Activated CD4-positive, alpha-beta T cell treated with anti-CD3 and anti-CD28 coated beads, Interleukin-2, amount 10 ng/mL, durations not matched to agents 7 days and 5 days (primary cell): ENCODE measurements around the gene RNF217. TPM values are rescaled to one million over a fixed set of nuclear protein-coding genes. Genes with fewer than 3 reads are reported as not detected.

Experiments used
- CTCF ChIA-PET: fragments of 350-600 bp; sonication (Branson Sonifier 250); formaldehyde crosslinking; loops from one replicate; lab custom pipeline; 2021; ENCODE audit warnings: antibody characterized with exemption; lab: Charles Lee
- POLR2A ChIA-PET: fragments of 350-600 bp; sonication (Branson Sonifier 250); formaldehyde crosslinking; loops from one replicate; lab custom pipeline; 2021; ENCODE audit warnings: antibody characterized with exemption; lab: Charles Lee
- DNase-seq: peaks from one replicate; pipeline ENCODE4 v3.0.0-alpha.2; 2020
- H3K27ac Mint-ChIP-seq: one replicate; pipeline ENCODE4 v1.8.0; 2021; ENCODE audit warnings: mild to moderate bottlenecking, moderate library complexity, mixed read lengths
- H3K27me3 Mint-ChIP-seq: one replicate; pipeline ENCODE4 v1.8.0; 2021; ENCODE audit warnings: mixed read lengths
- H3K36me3 Mint-ChIP-seq: one replicate; pipeline ENCODE4 v1.8.0; 2021; ENCODE audit warnings: low read depth, mixed read lengths
- H3K4me1 Mint-ChIP-seq: one replicate; pipeline ENCODE4 v1.8.0; 2021; ENCODE audit warnings: mixed read lengths
- H3K4me3 Mint-ChIP-seq: one replicate; pipeline ENCODE4 v1.8.0; 2021; ENCODE audit warnings: mild to moderate bottlenecking, moderate library complexity, mixed read lengths
- H3K9me3 Mint-ChIP-seq: one replicate; pipeline ENCODE4 v1.8.0; 2021; ENCODE audit warnings: mixed read lengths
- total RNA-seq, 2 experiments: library from RNA; stranded (reverse); gene quantifications; one replicate each; pipeline ENCODE4 v1.2.3, GENCODE V29; 2021

Gene RNF217
- total RNA-seq, 2 experiments from 2014 or later, result 1.1 to 2.1 TPM

- no peaks in the 10 kb centered on the region for H3K27me3 Mint-ChIP-seq
- ChIA-PET CTCF (interaction anchor here (1.4 kb wide), 1 partner anchor 8 kb away, joined by 4 read pairs; no protein-coding TSS in a partner anchor), POLR2A (no interaction called here)
- no peak overlapping the region for H3K4me3 Mint-ChIP-seq
- peaks cover 37% of the 10 kb centered on the region for H3K9me3 Mint-ChIP-seq
- no peak overlapping the region for H3K27ac Mint-ChIP-seq
- DNase-seq, result no peak
- H3K4me1 Mint-ChIP-seq, result no peaks in the 10 kb centered on the region
- H3K36me3 Mint-ChIP-seq, result peaks cover 13% of the 10 kb centered on the region
Measured at GRCh38 chr6:125110056-125110455, 147.8 kb downstream of the RNF217 start.

DNA sequence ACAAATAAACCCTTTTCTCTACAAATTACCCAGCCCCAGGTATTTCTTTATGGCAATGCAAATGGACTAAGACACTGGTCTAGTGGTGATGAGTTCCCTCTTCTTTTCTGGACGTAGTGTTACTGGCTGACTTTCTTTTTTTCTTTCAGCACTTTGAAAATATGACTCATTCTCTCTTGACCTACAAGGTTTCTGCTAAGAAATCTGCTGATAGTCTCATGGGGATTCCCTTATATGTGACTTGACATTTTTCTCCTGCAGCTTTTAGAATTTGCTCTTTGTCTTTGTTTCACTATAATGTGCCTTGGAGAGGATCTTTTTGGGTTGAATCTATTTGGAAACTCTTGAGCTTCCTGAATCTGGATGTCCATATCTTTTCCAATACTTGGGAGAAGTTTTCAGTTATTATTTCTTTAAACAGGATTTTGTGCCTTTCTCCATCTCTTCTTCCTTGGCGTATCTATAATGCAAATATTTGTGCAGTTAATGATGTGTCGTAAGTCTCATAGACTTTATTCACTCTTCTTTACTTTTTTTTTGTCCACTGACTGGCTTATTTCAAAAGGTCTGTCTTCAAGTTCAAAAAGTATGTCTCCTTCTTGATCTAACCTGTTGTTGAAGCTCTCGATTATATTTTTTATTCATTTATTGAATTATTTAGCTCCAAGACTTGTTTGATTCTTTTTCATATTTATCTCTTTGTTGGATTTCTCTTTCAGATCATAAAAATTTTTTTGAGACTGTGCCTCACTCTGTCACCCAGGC lies 149.2 kb downstream of the RNF217 start:
- Mint-ChIP-seq H3K27ac (no peak overlapping the region), H3K4me1 (no peaks in the 10 kb centered on the region), H3K9me3 (peaks cover 37% of the 10 kb centered on the region), H3K27me3 (peaks cover 2% of the 10 kb centered on the region), H3K4me3 (no peak overlapping the region), H3K36me3 (peaks cover 13% of the 10 kb centered on the region)
- POLR2A ChIA-PET, result no interaction called here
- CTCF ChIA-PET, result interaction anchor here (0.6 kb wide), 1 partner anchor 31 kb away, joined by 5 read pairs; no protein-coding TSS in a partner anchor
- no peak for DNase-seq

DNA sequence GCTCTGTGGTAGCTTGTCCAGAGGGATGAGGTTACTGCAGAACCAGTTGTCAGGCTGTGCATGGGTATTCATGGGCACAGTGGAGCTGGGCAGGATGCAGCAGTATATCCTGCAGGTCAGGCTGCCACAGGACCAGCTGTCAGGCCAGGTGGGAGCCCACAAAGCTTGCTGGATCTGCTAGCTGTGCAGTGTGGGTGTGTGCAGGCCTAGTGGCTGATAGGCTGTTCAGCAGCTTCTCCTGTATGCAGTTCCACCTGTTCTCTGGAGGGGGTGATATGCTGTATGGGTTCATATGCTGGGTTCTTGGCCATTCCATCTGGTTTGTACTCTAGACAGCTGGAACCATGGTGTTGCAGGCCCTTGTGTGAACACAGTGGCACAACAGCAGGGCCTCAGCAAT lies 150.7 kb downstream of the RNF217 start:
- Mint-ChIP-seq H3K27ac (no peak overlapping the region), H3K4me3 (no peak overlapping the region), H3K9me3 (peaks cover 29% of the 10 kb centered on the region), H3K27me3 (peaks cover 2% of the 10 kb centered on the region), H3K36me3 (peaks cover 13% of the 10 kb centered on the region), H3K4me1 (no peaks in the 10 kb centered on the region)
- CTCF ChIA-PET, result interaction anchor here (1.4 to 1.6 kb wide), 2 partner anchors 9 to 16 kb away, joined by 3 to 6 read pairs; no protein-coding TSS in a partner anchor
- DNase-seq, result no peak
- POLR2A ChIA-PET, result no interaction called here

GRCh38 chr6:125114248-125114858 lies 152.1 kb downstream of the RNF217 start:
- H3K4me3 Mint-ChIP-seq, result no peak overlapping the region
- peak; percentile 63 for DNase-seq
- peaks cover 13% of the 10 kb centered on the region for H3K36me3 Mint-ChIP-seq
- no peak overlapping the region for H3K27ac Mint-ChIP-seq
- peaks cover 27% of the 10 kb centered on the region for H3K9me3 Mint-ChIP-seq
- peaks cover 2% of the 10 kb centered on the region for H3K27me3 Mint-ChIP-seq
- ChIA-PET POLR2A (no interaction called here), CTCF (interaction anchor here (0.6 to 1.6 kb wide), 4 partner anchors 8 to 187 kb away, joined by 3 to 6 read pairs (median 4); partner anchors contain the start of gene HDDC2)
- H3K4me1 Mint-ChIP-seq, result no peaks in the 10 kb centered on the region

DNA sequence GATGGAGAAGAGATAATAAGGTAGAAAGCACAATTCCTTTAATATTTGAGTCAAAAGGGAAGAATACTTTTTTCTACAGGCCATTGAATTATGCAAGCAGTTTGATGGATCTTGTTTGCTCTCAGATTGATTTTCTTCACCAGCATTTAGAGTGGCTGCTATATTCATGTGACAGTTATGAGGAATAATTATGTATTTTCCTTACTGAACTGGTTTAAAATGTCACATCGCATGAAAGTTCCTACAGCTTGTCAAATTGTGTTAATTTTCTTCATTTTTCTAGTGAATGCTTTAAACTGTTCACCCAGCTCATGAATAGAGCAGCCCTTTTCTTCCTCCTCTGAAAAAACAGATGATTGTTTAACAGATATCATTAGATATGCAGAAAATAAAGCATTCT lies 153.9 kb downstream of the RNF217 start:
- POLR2A ChIA-PET, result no interaction called here
- H3K27ac Mint-ChIP-seq, result no peak overlapping the region

GRCh38 chr6:125116710-125117109 lies 154.5 kb downstream of the RNF217 start:
- Mint-ChIP-seq H3K27me3 (peaks cover 2% of the 10 kb centered on the region), H3K9me3 (peaks cover 6% of the 10 kb centered on the region), H3K27ac (no peak overlapping the region), H3K4me3 (no peak overlapping the region), H3K36me3 (peaks cover 4% of the 10 kb centered on the region), H3K4me1 (no peaks in the 10 kb centered on the region)
- POLR2A ChIA-PET, result no interaction called here
- CTCF ChIA-PET, result no interaction called here
- DNase-seq, result no peak

More for the DNA sequence above, 153.9 kb downstream of the RNF217 start:
- no peaks in the 10 kb centered on the region for H3K4me1 Mint-ChIP-seq
- no peak for DNase-seq
- H3K36me3 Mint-ChIP-seq, result peaks cover 9% of the 10 kb centered on the region
- H3K4me3 Mint-ChIP-seq, result no peak overlapping the region
- peaks cover 2% of the 10 kb centered on the region for H3K27me3 Mint-ChIP-seq
- CTCF ChIA-PET, result no interaction called here
- peaks cover 10% of the 10 kb centered on the region for H3K9me3 Mint-ChIP-seq

DNA sequence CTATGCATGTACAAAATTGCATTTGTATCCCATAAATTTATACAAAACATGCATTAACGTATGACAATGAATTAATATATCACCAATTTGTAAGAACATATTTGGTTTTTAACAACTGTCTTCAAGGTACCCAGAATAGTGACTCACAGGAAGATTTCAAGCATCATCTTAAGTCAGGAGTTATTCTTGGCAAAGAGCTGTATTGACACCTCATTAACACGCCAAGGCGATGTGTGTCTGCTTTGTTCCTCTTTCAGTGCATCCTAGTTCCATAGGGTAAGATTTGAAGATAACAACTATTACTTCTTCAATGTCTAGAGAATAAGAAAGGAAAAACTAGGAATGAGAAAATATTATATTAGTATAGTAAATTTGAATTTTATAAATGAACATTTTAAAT lies 155.6 kb downstream of the RNF217 start:
- no peak overlapping the region for H3K4me3 Mint-ChIP-seq
- ChIA-PET CTCF (interaction anchor here (1.1 kb wide), 1 partner anchor 8 kb away, joined by 4 read pairs; no protein-coding TSS in a partner anchor), POLR2A (no interaction called here)
- no peak for DNase-seq
- H3K27ac Mint-ChIP-seq, result no peak overlapping the region
- no peaks in the 10 kb centered on the region for H3K9me3 Mint-ChIP-seq
- H3K27me3 Mint-ChIP-seq, result peaks cover 2% of the 10 kb centered on the region
- no peaks in the 10 kb centered on the region for H3K36me3 Mint-ChIP-seq
- no peaks in the 10 kb centered on the region for H3K4me1 Mint-ChIP-seq

DNA sequence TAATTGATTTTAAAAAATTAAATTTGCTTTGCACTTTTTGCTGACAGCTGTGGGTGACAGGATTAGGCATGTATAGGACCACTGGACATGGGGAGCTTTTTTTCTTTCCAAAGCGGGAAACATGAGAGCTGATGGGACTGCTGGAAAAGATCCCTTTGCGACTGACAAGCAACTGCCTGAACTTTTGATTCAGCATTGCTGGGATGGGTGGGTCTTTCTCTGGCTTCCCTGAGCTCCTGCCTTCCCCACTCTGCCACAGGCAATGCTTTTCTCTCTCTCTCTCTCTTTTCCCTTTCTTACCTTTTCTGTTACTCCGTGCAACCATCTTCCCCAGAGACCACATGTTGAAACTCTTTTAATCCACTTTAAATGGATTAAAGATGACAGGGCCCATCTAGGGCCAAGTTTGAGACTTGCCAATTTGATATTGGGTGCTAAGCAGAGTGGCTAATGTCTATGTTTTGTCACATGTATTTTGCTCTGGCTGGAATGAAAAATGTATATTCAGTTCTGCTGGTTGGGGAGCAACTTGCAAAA lies 157.9 kb downstream of the RNF217 start:
- CTCF ChIA-PET, result no interaction called here
- DNase-seq, result no peak
- Mint-ChIP-seq H3K27me3 (peaks cover 2% of the 10 kb centered on the region), H3K4me3 (no peak overlapping the region), H3K36me3 (no peaks in the 10 kb centered on the region), H3K4me1 (no peaks in the 10 kb centered on the region), H3K9me3 (no peaks in the 10 kb centered on the region), H3K27ac (no peak overlapping the region)
- POLR2A ChIA-PET, result no interaction called here

DNA sequence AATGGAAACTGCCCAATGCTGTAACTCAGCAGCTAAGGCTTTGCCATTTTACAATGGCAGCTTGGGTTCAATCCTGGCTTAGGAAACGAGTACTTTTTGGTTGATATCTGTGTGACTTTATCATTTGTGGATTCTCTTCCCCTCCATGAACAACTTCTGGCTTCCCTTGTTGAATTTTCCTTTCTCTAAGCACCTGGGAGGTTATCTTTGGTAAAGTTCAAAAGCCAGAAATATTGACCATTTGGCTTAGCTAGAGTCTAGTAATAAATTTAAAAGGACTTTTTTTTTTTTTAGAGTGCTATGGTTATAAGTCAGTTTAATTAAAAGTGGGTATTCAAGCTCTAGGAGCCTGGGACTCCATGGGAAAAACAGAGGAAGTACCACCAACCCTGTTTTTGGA lies 159.7 kb downstream of the RNF217 start:
- Mint-ChIP-seq H3K4me1 (no peaks in the 10 kb centered on the region), H3K9me3 (no peaks in the 10 kb centered on the region), H3K36me3 (no peaks in the 10 kb centered on the region), H3K27me3 (no peaks in the 10 kb centered on the region), H3K4me3 (no peak overlapping the region), H3K27ac (no peak overlapping the region)
- DNase-seq, result no peak
- ChIA-PET POLR2A (no interaction called here), CTCF (interaction anchor here (0.7 kb wide), 1 partner anchor 8 kb away, joined by 3 read pairs; no protein-coding TSS in a partner anchor)

GRCh38 chr6:125123051-125123450 lies 160.8 kb downstream of the RNF217 start:
- Mint-ChIP-seq H3K27ac (no peak overlapping the region), H3K4me1 (no peaks in the 10 kb centered on the region), H3K9me3 (no peaks in the 10 kb centered on the region), H3K36me3 (no peaks in the 10 kb centered on the region), H3K4me3 (no peak overlapping the region), H3K27me3 (peaks cover 1% of the 10 kb centered on the region)
- CTCF ChIA-PET, result interaction anchor here (2.1 kb wide), 1 partner anchor 31 kb away, joined by 5 read pairs; the partner anchor contains the start of gene TPD52L1
- no peak for DNase-seq
- POLR2A ChIA-PET, result no interaction called here

DNA sequence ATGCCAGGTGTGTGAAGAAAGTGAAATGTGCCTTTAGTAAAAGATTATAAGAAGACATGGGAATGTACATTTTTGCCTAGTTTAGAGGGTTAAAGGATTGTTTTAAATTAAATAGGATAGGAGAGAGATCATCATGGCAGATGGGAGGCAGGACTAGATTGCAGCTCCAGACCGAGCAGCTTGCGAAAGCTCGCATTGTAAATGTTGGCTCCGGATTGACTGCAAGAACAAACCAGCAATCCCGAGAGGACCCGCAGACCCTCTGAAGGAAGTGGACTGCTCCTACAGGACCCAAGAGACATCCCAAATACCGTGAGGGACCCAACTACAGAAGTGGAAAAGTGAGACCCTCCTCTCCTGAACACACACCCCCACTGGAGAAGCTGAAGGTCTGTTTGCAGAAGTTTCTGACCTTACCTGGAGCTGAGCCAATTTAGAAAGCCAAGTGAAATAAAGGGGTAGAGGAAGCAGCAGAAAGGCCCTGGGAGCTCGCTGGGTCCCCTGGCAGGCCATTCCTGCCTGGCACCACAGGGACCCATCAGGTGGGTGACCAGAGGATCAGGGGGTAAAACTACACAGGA lies 161.3 kb downstream of the RNF217 start:
- DNase-seq, result no peak
- Mint-ChIP-seq H3K4me3 (no peak overlapping the region), H3K4me1 (no peaks in the 10 kb centered on the region), H3K27me3 (peaks cover 1% of the 10 kb centered on the region), H3K27ac (no peak overlapping the region), H3K36me3 (no peaks in the 10 kb centered on the region), H3K9me3 (no peaks in the 10 kb centered on the region)
- POLR2A ChIA-PET, result no interaction called here
- CTCF ChIA-PET, result interaction anchor here (2.1 kb wide), 1 partner anchor 30 kb away, joined by 5 read pairs; the partner anchor contains the start of gene TPD52L1

DNA sequence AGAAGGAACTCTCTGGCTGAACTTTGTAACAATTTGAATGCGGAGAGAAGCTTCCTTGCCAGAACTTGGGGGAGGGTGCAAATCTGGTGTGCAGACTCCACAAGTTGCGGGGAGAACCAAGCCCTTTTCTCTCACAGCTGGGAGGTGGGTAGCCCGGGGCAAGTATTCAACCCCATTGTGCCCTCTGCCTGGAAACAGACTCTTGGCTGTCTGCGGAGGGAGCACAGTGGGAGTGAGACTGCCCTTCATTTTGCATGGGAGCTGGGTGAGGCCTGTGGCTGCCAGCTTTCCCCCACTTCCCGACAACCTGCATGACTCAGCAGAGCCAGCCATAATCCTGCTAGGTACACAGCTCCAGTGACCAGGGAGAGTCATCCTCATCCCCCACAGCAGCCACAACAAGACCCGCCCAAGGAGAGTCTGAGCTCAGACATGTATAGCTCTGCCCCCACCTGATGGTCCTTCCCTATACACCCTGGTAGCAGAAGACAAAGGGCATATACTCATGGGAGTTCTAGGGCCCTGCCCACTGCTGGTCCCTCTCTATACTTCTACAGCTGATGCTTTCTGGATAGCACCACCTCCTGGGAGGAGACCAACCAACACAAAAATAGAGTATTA lies 161.9 kb downstream of the RNF217 start:
- ChIA-PET POLR2A (no interaction called here), CTCF (interaction anchor here (2.1 kb wide), 1 partner anchor 30 kb away, joined by 5 read pairs; the partner anchor contains the start of gene TPD52L1)
- H3K27ac Mint-ChIP-seq, result no peak overlapping the region
- peaks cover 1% of the 10 kb centered on the region for H3K27me3 Mint-ChIP-seq
- no peak overlapping the region for H3K4me3 Mint-ChIP-seq
- no peaks in the 10 kb centered on the region for H3K36me3 Mint-ChIP-seq
- H3K4me1 Mint-ChIP-seq, result no peaks in the 10 kb centered on the region
- no peak for DNase-seq
- no peaks in the 10 kb centered on the region for H3K9me3 Mint-ChIP-seq
